RWPE1 (cell line): Measurements from ENCODE around the gene DUSP15.

ENCODE experiments used
- CTCF ChIA-PET: fragments of 350-600 bp; sonication (Branson Sonifier 250); formaldehyde crosslinking; extraction: SDS; loops from one replicate; lab custom pipeline; 2021; lab: Yijun Ruan, JAX
- POLR2A ChIA-PET: fragments of 400-600 bp; formaldehyde crosslinking; extraction: SDS; loops from one replicate; lab custom pipeline; 2020; ENCODE audit warnings: antibody characterized with exemption; ENCODE audit not compliant: low non-redundant PET; lab: Yijun Ruan, JAX
- DNase-seq: peaks from one replicate; pipeline ENCODE4 v3.0.0; 2012; ENCODE audit warnings: low spot score
- H3K27ac ChIP-seq: fragments of 450-650 bp; 2 replicates; pipeline ENCODE4 v1.5.1; 2017
- CTCF ChIP-seq: fragments of 450-650 bp; conservative IDR thresholded peaks from 2 replicates; pipeline ENCODE4 v1.5.1; 2017; ENCODE audit warnings: low read depth, mild to moderate bottlenecking

DUSP15 gene

GRCh38 chr20:31842471-31843157 is 27.7 kb downstream of the DUSP15 start:
- CTCF ChIA-PET, result interaction anchor here (1.3 to 3.8 kb wide), 3 partner anchors 10 to 20 kb away, joined by 3 to 16 read pairs (median 4); no protein-coding TSS in a partner anchor
- TF ChIP-seq CTCF, result no peak
- H3K27ac ChIP-seq, result peak overlapping the region; percentile 46
- POLR2A ChIA-PET, result no interaction called here
- no peak for DNase-seq

GRCh38 chr20:31841928-31842327 is 28.4 kb downstream of the DUSP15 start:
- peak overlapping the region; percentile 46 for H3K27ac ChIP-seq
- TF ChIP-seq CTCF, result no peak
- POLR2A ChIA-PET, result no interaction called here
- DNase-seq, result peak; percentile 45
- CTCF ChIA-PET, result interaction anchor here (0.7 to 3.8 kb wide), 3 partner anchors 10 to 18 kb away, joined by 3 to 16 read pairs (median 7); no protein-coding TSS in a partner anchor

- ChIA-PET CTCF (interaction anchor here (0.7 to 3.8 kb wide), 4 partner anchors 11 to 327 kb away, joined by 3 to 16 read pairs (median 5); partner anchors contain the start of gene HM13), POLR2A (no interaction called here)
- no peak for DNase-seq
- TF ChIP-seq CTCF, result no peak
- peak overlapping the region; percentile 46 for H3K27ac ChIP-seq
Observed at GRCh38 chr20:31840906-31841816, 29.2 kb downstream of the DUSP15 start.

GRCh38 chr20:31839782-31840487 is 30.4 kb downstream of the DUSP15 start:
- DNase-seq, result no peak
- no peak overlapping the region for H3K27ac ChIP-seq
- ChIA-PET CTCF (interaction anchor here (0.6 to 3.8 kb wide), 3 partner anchors 9 to 17 kb away, joined by 3 to 16 read pairs (median 4); no protein-coding TSS in a partner anchor), POLR2A (no interaction called here)
- TF ChIP-seq CTCF, result no peak

GRCh38 chr20:31838646-31839292 is 31.6 kb downstream of the DUSP15 start:
- ChIA-PET POLR2A (no interaction called here), CTCF (interaction anchor here (0.6 to 5.7 kb wide), 7 partner anchors 8 to 250 kb away, joined by 3 to 51 read pairs (median 16); no protein-coding TSS in a partner anchor)
- no peak for DNase-seq

More at GRCh38 chr20:31838646-31839292, 31.6 kb downstream of the DUSP15 start:
- TF ChIP-seq CTCF, result no peak
- H3K27ac ChIP-seq, result no peak overlapping the region
